NCI-H510A treated with DMSO at 0.1 percent for 48 hours (cell line): ENCODE measurements around the gene IGF1R.

Source experiments
- DNase-seq: peaks from one replicate; lab custom pipeline; 2025; lab: John Stamatoyannopoulos, UW

Gene IGF1R

DNA sequence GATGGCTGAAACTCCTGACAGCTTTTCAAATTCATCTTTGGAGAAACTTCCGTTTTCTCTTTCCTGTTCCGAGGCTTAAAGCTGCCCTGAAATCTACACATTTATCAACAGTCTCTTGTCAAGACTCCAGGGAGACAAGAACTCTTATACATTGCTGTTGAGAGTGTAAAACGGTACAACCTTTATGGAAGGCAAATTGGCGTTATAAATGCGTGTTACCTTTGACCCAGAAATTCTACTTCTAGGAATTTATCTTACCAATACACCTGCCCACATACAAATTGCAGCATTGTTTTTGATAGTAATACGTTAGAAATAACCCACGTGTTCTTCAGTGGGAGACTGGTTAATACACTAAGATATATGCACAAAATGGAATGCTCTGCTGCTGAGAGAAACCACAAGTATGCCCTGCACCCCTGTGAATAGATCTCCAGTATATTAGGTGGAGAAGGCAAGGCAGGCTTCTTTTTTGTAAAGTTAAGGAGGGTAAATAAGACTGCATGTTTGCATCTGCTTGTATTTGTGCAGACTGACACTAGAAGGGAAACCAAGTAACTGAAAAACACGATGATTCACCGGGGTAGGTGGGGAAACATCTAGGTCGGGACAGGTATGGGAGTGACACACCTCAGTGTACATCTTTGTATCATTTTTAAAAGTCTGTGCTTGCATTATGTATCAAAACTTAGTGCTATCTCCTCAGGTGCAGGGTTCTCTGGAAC is 97.5 kb downstream of the IGF1R start:
- no peak for DNase-seq

GRCh38 chr15:98746375-98747155 is 98.2 kb downstream of the IGF1R start:
- DNase-seq = no peak

DNA sequence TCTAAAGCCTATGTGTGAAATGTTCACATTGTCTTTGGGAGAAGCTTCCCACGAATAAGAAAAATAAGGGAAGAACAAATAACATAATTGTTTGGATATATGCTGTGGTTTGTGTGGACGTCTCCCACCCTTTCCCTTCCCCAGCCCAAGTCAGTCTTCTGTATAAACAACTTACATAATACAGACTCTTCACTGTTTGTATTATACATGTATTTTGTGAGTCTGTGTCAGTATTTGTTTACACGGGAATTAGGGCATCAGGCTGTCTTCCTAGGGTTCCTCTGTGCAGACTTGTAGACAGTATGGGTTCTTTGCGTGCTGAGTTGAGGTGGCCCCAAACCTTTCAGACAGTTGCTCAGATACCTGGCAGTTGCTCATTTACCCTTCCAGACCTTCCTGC is 103.4 kb downstream of the IGF1R start:
- no peak for DNase-seq

GRCh38 chr15:98753726-98754656 is 105.7 kb downstream of the IGF1R start:
- DNase-seq = no peak

DNA sequence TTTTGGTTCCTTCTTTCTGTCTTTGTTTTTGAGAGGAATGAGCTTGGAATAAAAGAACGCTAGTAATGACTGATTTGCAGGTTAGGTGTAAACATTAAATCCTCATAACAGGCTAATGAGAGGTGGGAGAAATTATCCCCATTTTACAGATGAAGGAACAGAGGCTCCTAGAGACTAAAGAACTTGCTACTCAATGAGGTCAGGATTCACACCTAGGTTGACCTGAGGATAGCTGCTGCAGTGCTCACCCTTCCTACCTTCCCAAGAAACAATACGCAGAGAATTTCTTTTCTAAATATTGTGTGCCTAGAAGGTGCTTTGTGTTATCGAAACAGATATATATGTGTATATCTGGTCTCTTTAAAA is 106.3 kb downstream of the IGF1R start:
- no peak for DNase-seq

GRCh38 chr15:98755138-98755537 is 106.8 kb downstream of the IGF1R start:
- DNase-seq = no peak

- no peak for DNase-seq
Observed at GRCh38 chr15:98755781-98756180, 107.4 kb downstream of the IGF1R start.

DNA sequence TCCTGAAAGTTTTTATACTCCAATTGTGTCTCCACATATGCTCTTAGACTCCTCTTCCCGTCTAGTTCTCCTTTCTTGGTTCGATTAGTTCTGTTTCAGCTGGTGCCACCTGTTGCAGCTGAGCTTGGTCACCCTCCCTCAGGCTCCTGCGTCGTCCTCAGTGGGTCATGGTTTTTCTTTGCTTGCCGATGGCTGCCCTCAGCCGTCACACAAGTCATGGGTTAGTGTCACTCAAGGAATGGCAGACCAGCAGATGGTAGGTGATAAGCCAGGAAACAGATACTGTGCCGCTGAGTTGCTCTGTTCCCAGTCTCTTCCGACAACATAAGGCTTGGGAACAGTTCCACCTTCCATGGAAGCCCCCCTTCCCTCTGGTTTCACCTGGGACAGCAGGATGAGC is 109.9 kb downstream of the IGF1R start:
- no peak for DNase-seq

- DNase-seq = no peak
Observed at GRCh38 chr15:98759277-98759676, 110.9 kb downstream of the IGF1R start.

GRCh38 chr15:98760112-98760826 is 111.9 kb downstream of the IGF1R start:
- DNase-seq = no peak

- no peak for DNase-seq
Observed at GRCh38 chr15:98760975-98761374, 112.6 kb downstream of the IGF1R start.

DNA sequence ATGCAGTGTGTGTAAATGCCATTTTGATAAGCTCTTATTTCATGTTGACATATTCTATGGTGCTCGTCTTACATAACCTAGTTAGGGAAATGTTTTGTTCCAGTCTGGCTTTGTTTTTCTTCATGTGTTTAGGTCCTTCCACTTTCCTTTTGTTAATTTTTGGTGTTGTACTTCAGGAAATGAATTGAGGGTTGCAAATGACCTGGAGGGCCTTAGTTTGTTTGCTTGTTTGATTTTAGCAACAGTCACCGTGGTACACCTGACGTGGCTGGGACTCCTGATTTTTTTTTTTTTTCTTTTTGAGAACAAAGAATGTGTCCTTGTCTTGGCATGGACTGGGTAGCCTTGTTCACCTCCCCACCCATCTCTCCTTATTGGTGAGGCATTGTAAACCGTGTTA is 114.8 kb downstream of the IGF1R start:
- DNase-seq = no peak

DNA sequence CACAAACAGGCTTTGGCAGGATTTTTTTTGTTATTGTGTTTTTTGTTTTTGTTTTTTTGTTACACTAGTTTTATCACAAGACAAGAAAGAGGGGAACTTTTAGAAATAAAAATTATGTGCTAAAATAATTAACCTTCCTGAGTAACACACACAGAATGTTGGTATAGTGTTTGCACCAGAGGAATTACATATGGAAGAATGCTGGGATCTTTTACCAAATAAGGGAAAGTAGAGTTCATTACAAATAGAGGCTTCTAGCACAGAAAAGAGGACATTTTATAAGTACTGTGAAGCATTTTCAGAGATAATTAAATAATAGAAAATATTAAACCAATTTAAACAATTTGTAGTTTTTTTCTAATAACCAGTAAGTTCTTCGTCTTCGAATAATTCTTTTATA is 116.0 kb downstream of the IGF1R start:
- no peak for DNase-seq

GRCh38 chr15:98765610-98766009 is 117.3 kb downstream of the IGF1R start:
- no peak for DNase-seq

DNA sequence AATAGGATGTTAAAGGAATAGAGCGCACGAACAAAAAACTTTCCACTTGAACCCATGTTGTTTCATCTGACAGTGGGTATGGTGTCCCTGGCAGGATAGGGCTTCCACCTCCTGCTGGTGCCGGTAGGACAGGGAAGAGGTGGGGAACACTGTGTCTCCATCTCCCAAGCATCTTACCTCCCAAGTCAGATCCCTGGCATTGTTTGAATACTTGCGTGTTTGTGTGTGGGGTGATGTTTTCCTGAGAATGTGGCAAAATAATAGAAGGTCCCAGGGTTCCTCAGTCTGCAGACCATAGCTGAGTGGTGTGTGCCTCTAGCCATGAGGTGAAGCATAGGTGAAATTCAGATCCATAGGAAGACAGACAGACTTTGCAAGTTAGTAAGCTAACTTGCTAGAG is 119.4 kb downstream of the IGF1R start:
- no peak for DNase-seq

DNA sequence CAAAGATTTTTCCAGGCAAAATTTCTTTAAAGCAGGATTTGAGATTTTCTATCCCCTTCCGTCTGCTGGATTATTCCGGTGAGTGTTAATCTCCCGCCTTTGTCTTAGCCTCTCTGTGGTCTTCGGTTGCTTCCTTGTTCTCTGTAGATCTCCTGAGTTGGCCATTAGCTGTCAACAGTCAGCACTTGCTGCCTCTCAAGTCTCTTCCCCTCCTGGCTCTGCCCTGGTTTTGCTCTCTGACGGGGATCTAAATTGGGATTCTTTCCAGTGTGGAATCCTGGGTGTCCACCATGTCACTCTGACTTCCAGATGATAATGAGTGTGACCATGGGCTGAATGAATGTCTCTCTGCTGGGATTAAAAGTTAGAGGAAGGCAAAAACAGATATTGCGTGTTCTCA is 121.5 kb downstream of the IGF1R start:
- no peak for DNase-seq

- no peak for DNase-seq
Observed at GRCh38 chr15:98770984-98771383, 122.6 kb downstream of the IGF1R start.

DNA sequence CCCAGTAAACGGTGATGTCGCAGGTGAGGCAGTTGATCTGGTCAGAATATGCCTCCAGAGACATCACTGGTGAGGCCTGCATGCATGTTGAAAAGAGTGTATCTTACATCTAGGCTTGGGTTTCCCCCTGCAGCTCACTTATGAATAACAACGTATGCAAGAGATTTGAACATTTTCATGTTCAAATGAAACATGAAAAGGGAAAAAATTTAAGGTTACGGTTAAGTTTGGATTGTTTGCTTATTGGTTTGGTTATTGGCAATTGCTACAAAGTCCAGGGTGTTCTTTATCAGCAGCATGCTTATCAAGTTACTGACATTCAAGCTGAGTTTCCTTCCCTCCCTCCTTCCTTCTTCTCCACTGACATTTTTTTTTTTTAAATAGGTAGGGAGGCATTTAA is 123.2 kb downstream of the IGF1R start:
- no peak for DNase-seq

DNA sequence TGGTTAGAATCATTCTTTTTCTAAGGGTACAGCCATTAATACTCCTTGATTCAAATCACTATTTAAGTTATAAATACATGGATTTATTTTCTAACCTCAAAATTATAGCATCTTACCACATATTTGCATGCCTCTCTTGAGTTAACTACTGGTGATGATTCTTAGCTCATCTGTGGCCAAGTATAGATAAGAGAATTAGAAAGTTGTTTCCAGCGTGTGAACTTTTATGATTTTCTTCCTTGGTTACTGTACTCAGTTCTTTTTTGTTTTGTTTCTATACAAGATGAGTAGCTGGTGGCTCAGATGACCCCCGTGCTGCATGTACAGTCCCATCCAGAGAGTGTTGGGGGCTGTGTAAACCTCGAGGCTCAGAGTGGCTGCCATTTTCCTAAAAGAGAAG is 124.6 kb downstream of the IGF1R start:
- no peak for DNase-seq

GRCh38 chr15:98773616-98774015 is 125.3 kb downstream of the IGF1R start:
- no peak for DNase-seq

GRCh38 chr15:98774756-98775497 is 126.6 kb downstream of the IGF1R start:
- DNase-seq = no peak
